ENCODE measurements around the gene TMEM120B.
"Not testable (repeated sequence)": the region's sequence is repeated elsewhere in the genome, so short reads cannot be mapped to it uniquely, and the experiment has no call there.

GRCh38 chr12:121709064-121709424, 3.5 kb upstream of the TMEM120B start:
- not testable (repeated sequence) for TF ChIP-seq CTCF (IDR thresholded peaks at IDR 0.05; ENCODE audit: borderline replicate concordance, extremely low read depth, low read length, poor library complexity, severe bottlenecking); EZH2 (IDR thresholded peaks at IDR 0.05; ENCODE audit: borderline replicate concordance, low read depth, low read length, severe bottlenecking)

All from DND-41 (cell line).